H1 (cell line): ENCODE data around the gene ADD1. TPM values are rescaled to one million over a fixed set of nuclear protein-coding genes. Genes with fewer than 3 reads are reported as not detected.

ENCODE experiments used
- CTCF ChIA-PET: fragments of 300-600 bp; sonication (Branson Sonifier 250); formaldehyde crosslinking; loops from one replicate; lab custom pipeline; 2021; ENCODE audit not compliant: partially characterized antibody; lab: Charles Lee
- POLR2A ChIA-PET: fragments of 300-600 bp; sonication (Branson Sonifier 250); formaldehyde crosslinking; loops from one replicate; lab custom pipeline; 2021; ENCODE audit warnings: inconsistent platforms; ENCODE audit not compliant: partially characterized antibody; lab: Charles Lee
- DNase-seq, 2 experiments: peaks; one replicate each; pipeline versions ENCODE4 v3.0.0 to v3.0.0-alpha.2; 2010 to 2022; ENCODE audit warnings: low spot score in 2 of 2, low read depth in 1 of 2, mixed read lengths in 1 of 2
- FAIRE-seq: peaks from 2 replicates; lab custom pipeline; 2011; peaks lifted over from hg19 to GRCh38; lab: Jason Lieb, UNC
- H2AFZ ChIP-seq: 2 replicates; pipeline ENCODE4 v1.8.1; 2012; ENCODE audit warnings: low read length, inconsistent platforms
- H2AK5ac ChIP-seq: 2 replicates; pipeline ENCODE4 v1.6.1; 2013; ENCODE audit warnings: low read depth, low read length
- H2BK120ac ChIP-seq: replicated peaks from 2 replicates; pipeline ENCODE3; 2013; ENCODE audit warnings: low read depth, low read length, inconsistent platforms
- H2BK12ac ChIP-seq: 2 replicates; pipeline ENCODE4 v1.6.1; 2013; ENCODE audit warnings: low read depth, low read length
- H2BK15ac ChIP-seq: 2 replicates; pipeline ENCODE4 v1.6.1; 2013; ENCODE audit warnings: low read length
- H2BK20ac ChIP-seq: 2 replicates; pipeline ENCODE4 v1.6.1; 2013; ENCODE audit warnings: low read length
- H2BK5ac ChIP-seq: 2 replicates; pipeline ENCODE4 v1.6.1; 2013; ENCODE audit warnings: low read depth, low read length
- H3K14ac ChIP-seq: 2 replicates; pipeline ENCODE4 v1.6.1; 2013; ENCODE audit warnings: inconsistent platforms; ENCODE audit not compliant: insufficient read length
- H3K18ac ChIP-seq: 2 replicates; pipeline ENCODE4 v1.6.1; 2013; ENCODE audit warnings: low read length; ENCODE audit errors: extremely low read depth
- H3K23ac ChIP-seq: 2 replicates; pipeline ENCODE4 v1.6.1; 2013; ENCODE audit warnings: inconsistent platforms; ENCODE audit not compliant: insufficient read length
- H3K23me2 ChIP-seq: 2 replicates; pipeline ENCODE4 v1.6.1; 2013; ENCODE audit warnings: low read depth, low read length
- H3K27ac ChIP-seq: 2 replicates; pipeline ENCODE4 v1.6.1; 2011; ENCODE audit warnings: low read depth, low read length, inconsistent platforms
- H3K27me3 ChIP-seq, 4 experiments: replicated peaks in 1 of 4; 1 replicate in 1 of 4; 2 replicates in 3 of 4; pipeline versions ENCODE4 v1.6.1 to v1.8.1; 2011 to 2013; ENCODE audit warnings: low read length in 3 of 4, mild to moderate bottlenecking in 3 of 4, inconsistent platforms in 2 of 4, mixed read lengths in 2 of 4, moderate library complexity in 1 of 4; ENCODE audit not compliant: control insufficient read depth in 3 of 4, insufficient read depth in 3 of 4; ENCODE audit errors: extremely low read depth in 1 of 4
- H3K36me3 ChIP-seq, 4 experiments: 2 replicates each; pipeline versions ENCODE4 v1.6.1 to v1.8.1; 2011 to 2013; ENCODE audit warnings: mild to moderate bottlenecking in 4 of 4, low read length in 3 of 4, moderate library complexity in 2 of 4, control low read depth in 1 of 4, inconsistent platforms in 1 of 4; ENCODE audit not compliant: insufficient read depth in 4 of 4, control insufficient read depth in 2 of 4
- H3K4ac ChIP-seq: replicated peaks from 2 replicates; pipeline ENCODE3; 2013; ENCODE audit warnings: low read length, low read depth, mixed read lengths, inconsistent platforms; ENCODE audit not compliant: insufficient read length
- H3K4me1 ChIP-seq, 4 experiments: replicated peaks in 1 of 4; 1 replicate in 1 of 4; 2 replicates in 3 of 4; pipeline versions ENCODE4 v1.6.1 to v1.8.1; 2011 to 2013; ENCODE audit warnings: low read length in 3 of 4, inconsistent platforms in 2 of 4, mixed read lengths in 1 of 4; ENCODE audit not compliant: insufficient read depth in 4 of 4, control insufficient read depth in 3 of 4
- H3K4me2 ChIP-seq, 2 experiments: 2 replicates each; pipeline versions ENCODE4 v1.6.1 to v1.8.1; 2011 to 2013; ENCODE audit warnings: low read depth in 2 of 2, low read length in 2 of 2, control low read depth in 1 of 2, inconsistent platforms in 1 of 2, mild to moderate bottlenecking in 1 of 2; ENCODE audit not compliant: insufficient read depth in 1 of 2
- H3K4me3 ChIP-seq, 4 experiments: fragments of 200-600, 300-600 bp in 1 of 4; sonication (generic), shearing (Covaris generic), sonication (Bioruptor Twin) in 1 of 4; 2 replicates each; pipeline versions ENCODE4 v1.5.1 to v1.8.1; 2011 to 2016; ENCODE audit warnings: low read length in 4 of 4, low read depth in 3 of 4, control low read depth in 2 of 4, inconsistent platforms in 2 of 4, mild to moderate bottlenecking in 2 of 4, mixed read lengths in 1 of 4, moderate library complexity in 1 of 4; ENCODE audit not compliant: insufficient read depth in 2 of 4; ENCODE audit errors: extremely low read depth in 1 of 4
- H3K56ac ChIP-seq: replicated peaks from 2 replicates; pipeline ENCODE3; 2013; ENCODE audit warnings: low read depth, mild to moderate bottlenecking, mixed read lengths, low read length, inconsistent platforms; ENCODE audit not compliant: insufficient read length
- H3K79me1 ChIP-seq: 2 replicates; pipeline ENCODE4 v1.6.1; 2013; ENCODE audit warnings: low read depth, low read length, control low read depth
- H3K79me2 ChIP-seq, 2 experiments: 2 replicates each; pipeline versions ENCODE4 v1.6.1 to v1.8.1; 2012 to 2013; ENCODE audit warnings: low read length in 2 of 2, mild to moderate bottlenecking in 2 of 2, inconsistent platforms in 1 of 2; ENCODE audit not compliant: insufficient read depth in 2 of 2, control insufficient read depth in 1 of 2
- H3K9ac ChIP-seq, 4 experiments: replicated peaks in 1 of 4; 1 replicate in 1 of 4; 2 replicates in 3 of 4; pipeline versions ENCODE4 v1.6.1 to v1.8.1; 2011 to 2013; ENCODE audit warnings: low read depth in 3 of 4, low read length in 3 of 4, control low read depth in 2 of 4, mild to moderate bottlenecking in 2 of 4, moderate library complexity in 2 of 4, inconsistent platforms in 1 of 4; ENCODE audit errors: extremely low read depth in 1 of 4
- H3K9me3 ChIP-seq, 2 experiments: 2 replicates each; pipeline versions ENCODE4 v1.6.1 to v1.8.1; 2012 to 2013; ENCODE audit warnings: mild to moderate bottlenecking in 2 of 2, moderate library complexity in 2 of 2, control low read depth in 1 of 2, inconsistent platforms in 1 of 2, low read depth in 1 of 2, low read length in 1 of 2, mixed read lengths in 1 of 2; ENCODE audit not compliant: insufficient read depth in 2 of 2
- H4K20me1 ChIP-seq, 2 experiments: replicated peaks in 1 of 2; 2 replicates each; pipeline versions ENCODE3 to v1.8.1; 2011 to 2013; ENCODE audit warnings: inconsistent platforms in 2 of 2, low read length in 2 of 2, mild to moderate bottlenecking in 1 of 2; ENCODE audit not compliant: insufficient read depth in 2 of 2, control insufficient read depth in 1 of 2
- H4K5ac ChIP-seq: 2 replicates; pipeline ENCODE4 v1.6.1; 2013; ENCODE audit warnings: low read length, low read depth, mixed read lengths, inconsistent platforms; ENCODE audit not compliant: insufficient read length
- H4K8ac ChIP-seq: 2 replicates; pipeline ENCODE4 v1.8.0; 2013; ENCODE audit warnings: mild to moderate bottlenecking, moderate library complexity, low read length, inconsistent platforms; ENCODE audit not compliant: insufficient read depth; ENCODE audit errors: extremely low read depth
- H4K91ac ChIP-seq: replicated peaks from 2 replicates; pipeline ENCODE3; 2013; ENCODE audit warnings: low read length, mixed read lengths, inconsistent platforms; ENCODE audit not compliant: insufficient read length
- EGR1 ChIP-seq: IDR thresholded peaks from 2 replicates; pipeline ENCODE4 v1.6.1; 2011; ENCODE audit warnings: low read depth, low read length, borderline replicate concordance
- RFX5 ChIP-seq: IDR thresholded peaks from 2 replicates; pipeline ENCODE4 v1.6.1; 2011; ENCODE audit warnings: low read depth, low read length, improper control_type of control experiment, borderline replicate concordance
- TAF7 ChIP-seq: optimal IDR thresholded peaks from 2 replicates; pipeline ENCODE3; 2011; ENCODE audit warnings: low read depth, mild to moderate bottlenecking, inconsistent platforms, low read length, moderate library complexity, borderline replicate concordance
- WGBS, 2 experiments: shearing (Covaris generic) in 1 of 2; methylation state at CpG; one replicate each; pipeline versions ENCODE4 v1.1.6 to v1.1.7; 2013 to 2015; ENCODE audit warnings: low lambda C conversion rate in 2 of 2, mixed read lengths in 2 of 2, inconsistent platforms in 1 of 2, low coverage in 1 of 2, missing lambda C conversion rate in 1 of 2; ENCODE audit not compliant: insufficient replicate concordance in 2 of 2, insufficient coverage in 1 of 2, insufficient read length in 1 of 2; ENCODE audit errors: extremely low coverage in 1 of 2, missing lambda C conversion rate in 1 of 2; 5-methylcytosine and 5-hydroxymethylcytosine counted together
- polyA plus RNA-seq, 7 experiments: library from polyadenylated mRNA; depleted of rRNA in 3 of 7; stranded (reverse) in 5 of 7; unstranded in 2 of 7; fragments of >200 nt in 5 of 7; fragments of 200-250 nt in 2 of 7; gene quantifications; 1 replicate in 5 of 7; 2 replicates in 1 of 7; 4 replicates in 1 of 7; pipeline versions ENCODE4 v1.2.1 to v1.2.3, GENCODE V29; 2011 to 2013; ENCODE audit warnings: missing spikeins in 2 of 7, mixed read lengths in 2 of 7
- total RNA-seq: library from RNA; stranded (reverse); fragmentation: NEBNext Ultra II Directional; extraction: Animal tissue kit (Norgen Biotek cat#: 25700); gene quantifications from 2 replicates; pipeline ENCODE4 v1.2.1, GENCODE V29; 2021

ADD1 gene
- total and polyA plus RNA-seq, 2 of the 8 experiments (the other 6 are each of a cell fraction or from before 2014, with no cell fraction given), result 113 to 143 TPM

- peak overlapping the region in 1 of 4 experiments; percentile 80; a peak in 2 of 7 replicates for H3K9ac ChIP-seq
- H2BK12ac ChIP-seq, result no peak overlapping the region
- no peak overlapping the region for H2BK20ac ChIP-seq
- H3K4me2 ChIP-seq, result peak overlapping the region; percentile 88 to 94
- peaks cover 11 to 34% of the 10 kb centered on the region in 2 experiments for H4K20me1 ChIP-seq
- peaks cover 20 to 39% (median 32%) of the 10 kb centered on the region in 4 experiments for H3K36me3 ChIP-seq
- ChIA-PET POLR2A (interaction anchor here (0.6 to 6.0 kb wide), 21 partner anchors 8 to 313 kb away, joined by 3 to 45 read pairs (median 5); partner anchors contain the start of genes GRK4, NOP14 and TNIP2), CTCF (interaction anchor here (0.8 to 2.0 kb wide), 11 partner anchors 9 to 174 kb away, joined by 3 to 11 read pairs (median 3); no protein-coding TSS in a partner anchor)
- no peak overlapping the region for H2AFZ ChIP-seq
- H3K27me3 ChIP-seq, result no peaks in the 10 kb centered on the region
- no peak overlapping the region for H4K8ac ChIP-seq
- peaks cover 7% of the 10 kb centered on the region for H3K79me1 ChIP-seq
- no peak overlapping the region for H4K91ac ChIP-seq
- WGBS, 2 experiments, result 88% methylated on average over 20 of the region's 20 CpGs; no CpG with 5 or more reads in 1 of the 2 experiments
- H2BK5ac ChIP-seq, result no peak overlapping the region
- no peak for DNase-seq
- H2AK5ac ChIP-seq, result no peak overlapping the region
- H3K27ac ChIP-seq, result no peak overlapping the region
- peaks cover 15% of the 10 kb centered on the region for H3K23me2 ChIP-seq
- peak overlapping the region; percentile 79 to 83 (median 82); a peak in 7 of 8 replicates for H3K4me3 ChIP-seq
- H2BK120ac ChIP-seq, result no peak overlapping the region
- H3K4ac ChIP-seq, result no peak overlapping the region
- no peak overlapping the region for H3K14ac ChIP-seq
- H3K56ac ChIP-seq, result no peak overlapping the region
- no peak overlapping the region for H3K18ac ChIP-seq
- no peak overlapping the region for H3K23ac ChIP-seq
- peaks cover 0 to 14% (median 7%) of the 10 kb centered on the region in 4 experiments; a peak in 6 of 7 replicates for H3K4me1 ChIP-seq
- no peak for FAIRE-seq
- H3K79me2 ChIP-seq, result peaks cover 0 to 19% of the 10 kb centered on the region in 2 experiments; a peak in 2 of 4 replicates
- no peak overlapping the region for H4K5ac ChIP-seq
- peak; percentile 21 for TF ChIP-seq TAF7
- TF ChIP-seq RFX5, result no peak
- TF ChIP-seq EGR1, result no peak
- TF ChIP-seq, all 59 proteins: peak for 1
- H2BK15ac ChIP-seq, result no peak overlapping the region
- H3K9me3 ChIP-seq, result no peaks in the 10 kb centered on the region; a peak in 1 of 4 replicates
These were observed 92.4 kb downstream of the ADD1 start for GRCh38 chr4:2935762-2936743.
